HG02623 (cell line): ENCODE data around the gene DACT3.
"Not testable (repeated sequence)": the region's sequence is repeated elsewhere in the genome, so short reads cannot be mapped to it uniquely, and the experiment has no call there.

Experiments
- ATAC-seq: cut with Tn5 transposase; IDR thresholded peaks from one replicate; pipeline ENCODE4 v1.9.1; 2021; ENCODE audit warnings: moderate library complexity; ENCODE audit not compliant: unreplicated experiment

The DACT3 gene

GRCh38 chr19:46635920-46636761, 24.8 kb downstream of the DACT3 start, which contains the start of gene GNG8:
GNG8 (minus strand) TSS chr19:46636202; CDS start chr19:46634682, 1,520 bp downstream.
- ATAC-seq, result no peak

- ATAC-seq, result no peak
These were observed 26.2 kb downstream of the DACT3 start for GRCh38 chr19:46634656-46635218.

- ATAC-seq, result no peak
These were observed 26.8 kb downstream of the DACT3 start for GRCh38 chr19:46634045-46634655.

GRCh38 chr19:46633130-46633529, 27.9 kb downstream of the DACT3 start:
- no peak for ATAC-seq

- no peak for ATAC-seq
These were observed 29.5 kb downstream of the DACT3 start for GRCh38 chr19:46631481-46631880.

GRCh38 chr19:46630586-46631205, 30.3 kb downstream of the DACT3 start:
- no peak for ATAC-seq

- no peak for ATAC-seq
These were observed 31.4 kb downstream of the DACT3 start for GRCh38 chr19:46629546-46630025.

- ATAC-seq, result not testable (repeated sequence)
These were observed 32.0 kb downstream of the DACT3 start for GRCh38 chr19:46628970-46629369.

GRCh38 chr19:46626446-46626845, 34.5 kb downstream of the DACT3 start:
- ATAC-seq, result no peak

- ATAC-seq, result no peak
These were observed 35.3 kb downstream of the DACT3 start for GRCh38 chr19:46625731-46626130.

GRCh38 chr19:46624958-46625661, 35.9 kb downstream of the DACT3 start, which contains the start of gene PTGIR:
PTGIR (minus strand) TSS chr19:46625089; CDS start chr19:46624225, 864 bp downstream.
- no peak for ATAC-seq

- no peak for ATAC-seq
These were observed 37.0 kb downstream of the DACT3 start for GRCh38 chr19:46623915-46624502.

- no peak for ATAC-seq
These were observed 38.9 kb downstream of the DACT3 start for GRCh38 chr19:46622118-46622446.

- ATAC-seq, result no peak
These were observed 39.5 kb downstream of the DACT3 start for GRCh38 chr19:46621191-46622117.

- no peak for ATAC-seq
These were observed 40.3 kb downstream of the DACT3 start for GRCh38 chr19:46620716-46621115.

GRCh38 chr19:46620267-46620666, 40.7 kb downstream of the DACT3 start:
- no peak for ATAC-seq

GRCh38 chr19:46618670-46619231, 42.2 kb downstream of the DACT3 start:
- ATAC-seq, result no peak

GRCh38 chr19:46617601-46618000, 43.4 kb downstream of the DACT3 start:
- no peak for ATAC-seq
